Stimulated activated CD4-positive, alpha-beta T cell treated with anti-CD3 and anti-CD28 coated beads, Interleukin-12 subunit alpha, Interleukin-12 subunit beta, amount 100 ng/mL, for 24 hours (primary cell): ENCODE measurements around the gene E2F4.

Source experiments
- DNase-seq, 2 experiments: peaks; one replicate each; pipeline ENCODE4 v3.0.0-alpha.2; 2020; ENCODE audit warnings: low read depth in 2 of 2

Gene E2F4

GRCh38 chr16:67157892-67158635 lies 33.9 kb upstream of the E2F4 start:
- DNase-seq = no peak

GRCh38 chr16:67158637-67159600 lies 33.0 kb upstream of the E2F4 start:
- peak in 1 of 2 experiments; percentile 78 for DNase-seq

- no peak for DNase-seq
These were observed 30.3 kb upstream of the E2F4 start for GRCh38 chr16:67161595-67162058.

GRCh38 chr16:67162506-67163163 lies 29.3 kb upstream of the E2F4 start:
- DNase-seq = no peak

GRCh38 chr16:67163164-67163998 lies 28.6 kb upstream of the E2F4 start:
- no peak for DNase-seq

- no peak for DNase-seq
These were observed 27.9 kb upstream of the E2F4 start for GRCh38 chr16:67163999-67164558.

- no peak for DNase-seq
These were observed 27.3 kb upstream of the E2F4 start, which contains the start of gene HSF4 for GRCh38 chr16:67164599-67165061. HSF4 (plus strand) TSS chr16:67164745; CDS start chr16:67164812, 67 bp downstream.

GRCh38 chr16:67165121-67166078 lies 26.6 kb upstream of the E2F4 start:
- no peak for DNase-seq

GRCh38 chr16:67166110-67166547 lies 25.8 kb upstream of the E2F4 start:
- no peak for DNase-seq

GRCh38 chr16:67166598-67167168 lies 25.3 kb upstream of the E2F4 start:
- DNase-seq = no peak

- DNase-seq = no peak
These were observed 24.4 kb upstream of the E2F4 start for GRCh38 chr16:67167588-67167987.

- no peak for DNase-seq
These were observed 22.9 kb upstream of the E2F4 start for GRCh38 chr16:67169011-67169451.

GRCh38 chr16:67169642-67170167 lies 22.2 kb upstream of the E2F4 start:
- DNase-seq = no peak

- DNase-seq = no peak
These were observed 21.6 kb upstream of the E2F4 start, which contains the start of gene NOL3 for GRCh38 chr16:67170168-67170948. NOL3 (plus strand) TSS chr16:67170538.

GRCh38 chr16:67170949-67171649 lies 20.9 kb upstream of the E2F4 start:
- no peak for DNase-seq

- DNase-seq = no peak
These were observed 18.6 kb upstream of the E2F4 start for GRCh38 chr16:67173323-67173722.
